Ovary (tissue), 9 donors: Measurements from ENCODE around the gene F13A1. TPM values are rescaled to one million over a fixed set of nuclear protein-coding genes. Genes with fewer than 3 reads are reported as not detected.

ENCODE experiments used
- DNase-seq, 5 donors: peaks; one replicate each; pipeline ENCODE4 v3.0.0-alpha.2; 2019 to 2020
- H3K27ac ChIP-seq, 2 donors: fragments of 200-600 bp; one replicate each; pipeline versions ENCODE4 v1.5.1 to v1.8.0; 2019 to 2022
- H3K27me3 ChIP-seq: fragments of 200-600 bp; one replicate; pipeline ENCODE4 v1.8.0; 2022
- H3K36me3 ChIP-seq: fragments of 200-600 bp; sonication (generic); one replicate; pipeline ENCODE4 v1.5.1; 2019
- H3K4me1 ChIP-seq: one replicate; pipeline ENCODE4 v1.8.1; 2013; ENCODE audit warnings: mild to moderate bottlenecking, moderate library complexity; ENCODE audit not compliant: insufficient read depth
- H3K4me3 ChIP-seq: fragments of 200-600 bp; sonication (generic); one replicate; pipeline ENCODE4 v1.5.1; 2017
- H3K9me3 ChIP-seq, 2 donors: fragments of 200-600 bp in 1 of 2; sonication (generic) in 1 of 2; one replicate each; pipeline versions ENCODE4 v1.5.1 to v1.8.1; 2013 to 2019; ENCODE audit warnings: mild to moderate bottlenecking in 1 of 2, moderate library complexity in 1 of 2
- EP300 ChIP-seq: sonication (generic); formaldehyde crosslinking; IDR thresholded peaks from one replicate; pipeline ENCODE4 v1.6.1; 2017; ENCODE audit warnings: antibody characterized with exemption
- POLR2A ChIP-seq: fragments of 450-650 bp; IDR thresholded peaks from one replicate; pipeline ENCODE4 v1.6.1; 2017; ENCODE audit warnings: antibody characterized with exemption, mild to moderate bottlenecking, moderate library complexity
- intact Hi-C, 4 donors: fragments of 100-400 bp; cut with DNase I; formaldehyde crosslinking; loops; one replicate each; pipeline versions ENCODE4 v1.11.0 to v1.15.1; 2022 to 2023
- microRNA-seq, 3 donors: library from miRNA; unstranded; fragments of <30 nt; microRNA quantifications; one replicate each; pipeline versions ENCODE4 to v1.2.0, GENCODE V29; 2019 to 2020
- polyA plus RNA-seq, 2 donors: library from polyadenylated mRNA; stranded (reverse); fragments of 200-250 nt in 1 of 2; fragments of 350-450 nt in 1 of 2; fragmentation: Illumina TruSeq in 1 of 2; extraction: RNeasy Lipid Tissue Mini Kit (QIAGEN cat#74804) in 1 of 2; gene quantifications; one replicate each; pipeline ENCODE4 v1.2.3, GENCODE V29; 2013 to 2014
- small RNA-seq: library from RNA; depleted of rRNA; stranded (forward); fragments of <200 nt; gene quantifications from one replicate; pipeline ENCODE3, GENCODE V24; 2016
- total RNA-seq, 7 donors: library from RNA; depleted of rRNA in 2 of 7; stranded (reverse); fragments of >200 nt in 2 of 7; fragmentation: NEBNext Ultra II Directional in 3 of 7; extraction: Animal tissue kit (Norgen Biotek cat#: 25700) in 3 of 7; gene quantifications; one replicate each; pipeline versions ENCODE4 v1.1.0 to v1.2.4, GENCODE V29; 2016 to 2023
- TF ChIP-seq, protein P1 (sequence below), 3 donors: fragments of 450-650 bp in 2 of 3; fragments of 200-600 bp in 1 of 3; IDR thresholded peaks; one replicate each; pipeline versions ENCODE4 v1.5.1 to v1.8.0; 2016 to 2022; ENCODE audit warnings: antibody characterized with exemption in 3 of 3, mild to moderate bottlenecking in 1 of 3
- donor health status: DM: no; HTN: no; CAD: no; lungs with moderate emphysema.
- donor health status: DM: no; HTN: no; CAD: no.
- donor health status: Bipolar disorder and iron deficiency.
- donor health status: DM: yes; HTN: yes; CAD: no.
- donor health status: DM: no; HTN: no; CAD: no.
- donor health status: DM: yes; HTN: yes; CAD: no.

Gene F13A1
- total and polyA plus RNA-seq, 9 donors, result 6.2 to 124 (median 25.9) TPM

DNA sequence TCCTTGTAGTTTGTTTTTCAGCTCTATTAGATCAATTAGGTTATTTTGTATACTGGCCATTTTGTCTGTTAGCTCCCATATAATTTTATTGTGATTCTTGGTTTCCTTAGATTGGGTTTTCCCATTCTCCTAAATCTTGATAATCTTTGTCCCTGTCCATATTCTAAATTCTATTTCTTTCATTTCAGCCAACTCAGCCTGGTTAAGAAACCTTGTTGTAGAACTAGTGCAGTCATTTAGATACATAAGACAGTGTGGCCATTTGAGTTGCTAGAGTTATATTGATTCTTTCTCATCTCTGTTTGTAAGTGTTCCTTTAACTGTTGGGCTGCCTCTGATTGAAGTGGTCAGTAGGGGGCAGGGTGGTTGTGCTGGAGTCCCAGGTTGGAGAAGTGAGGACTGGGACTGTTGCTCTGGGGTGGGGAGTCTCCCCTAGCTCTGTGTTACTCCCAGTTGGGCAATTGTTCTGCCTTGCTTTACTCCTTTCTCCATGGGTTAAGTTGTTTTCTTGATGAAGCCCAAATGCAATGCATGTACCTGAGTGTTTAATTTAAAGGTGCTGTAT is 214.9 kb downstream of the F13A1 start:
- no peak for TF ChIP-seq EP300
- TF ChIP-seq, protein P1, sequence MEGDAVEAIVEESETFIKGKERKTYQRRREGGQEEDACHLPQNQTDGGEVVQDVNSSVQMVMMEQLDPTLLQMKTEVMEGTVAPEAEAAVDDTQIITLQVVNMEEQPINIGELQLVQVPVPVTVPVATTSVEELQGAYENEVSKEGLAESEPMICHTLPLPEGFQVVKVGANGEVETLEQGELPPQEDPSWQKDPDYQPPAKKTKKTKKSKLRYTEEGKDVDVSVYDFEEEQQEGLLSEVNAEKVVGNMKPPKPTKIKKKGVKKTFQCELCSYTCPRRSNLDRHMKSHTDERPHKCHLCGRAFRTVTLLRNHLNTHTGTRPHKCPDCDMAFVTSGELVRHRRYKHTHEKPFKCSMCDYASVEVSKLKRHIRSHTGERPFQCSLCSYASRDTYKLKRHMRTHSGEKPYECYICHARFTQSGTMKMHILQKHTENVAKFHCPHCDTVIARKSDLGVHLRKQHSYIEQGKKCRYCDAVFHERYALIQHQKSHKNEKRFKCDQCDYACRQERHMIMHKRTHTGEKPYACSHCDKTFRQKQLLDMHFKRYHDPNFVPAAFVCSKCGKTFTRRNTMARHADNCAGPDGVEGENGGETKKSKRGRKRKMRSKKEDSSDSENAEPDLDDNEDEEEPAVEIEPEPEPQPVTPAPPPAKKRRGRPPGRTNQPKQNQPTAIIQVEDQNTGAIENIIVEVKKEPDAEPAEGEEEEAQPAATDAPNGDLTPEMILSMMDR (IDR thresholded peaks at IDR 0.05), result no peak
- TF ChIP-seq POLR2A, result no peak
- Histone ChIP-seq H3K27me3 (no peaks in the 10 kb centered on the region), H3K4me1 (no peaks in the 10 kb centered on the region), H3K9me3 (peaks cover 0 to 2% of the 10 kb centered on the region in 2 donors), H3K36me3 (no peaks in the 10 kb centered on the region), H3K27ac (no peak overlapping the region), H3K4me3 (no peak overlapping the region)
- intact Hi-C loops, result no loop called here
- no peak for DNase-seq

Small RNA genes within 50 kb of the gene (microRNA-seq; reads per million reads assigned to microRNA genes)
- gene MIR5683 (0 reads per million in 3 donors), gene MIR7853 (0 reads per million in 3 donors)

Small RNA genes within 50 kb of the gene (small RNA-seq; reads per million reads assigned to genes)
- gene MIR7853, result 0.20 reads per million
